Heart left ventricle (tissue), 13 donors: ENCODE results near the gene PLBD1.

Source experiments
- CTCF ChIP-seq, 12 donors: fragments of 200-600 bp; sonication (generic) in 4 of 12; IDR thresholded peaks; one replicate each; pipeline versions ENCODE4 v1.5.0 to v1.8.0; 2018 to 2022; ENCODE audit warnings: antibody characterized with exemption in 12 of 12, mild to moderate bottlenecking in 5 of 12
- POLR2A ChIP-seq, 2 donors: fragments of 450-650 bp; IDR thresholded peaks; one replicate each; pipeline ENCODE4 v1.6.1; 2017; ENCODE audit warnings: antibody characterized with exemption in 2 of 2, mild to moderate bottlenecking in 2 of 2, moderate library complexity in 2 of 2
- donor health status: ischemic (EF 13 %, LVEDD 7.1; RV severe dilation, severe dysfunction).
- donor health status: DM: no; HTN: yes; CAD: no.
- donor health status: DM: no; HTN: no; CAD: no.
- donor health status: ischemic (EF 25% LVEDD 6.9; RV normal size, moderate dysfunction).
- donor health status: ischemic (EF 25% LVEDD 5.7; RV mildly dilated, moderate dysfunction).
- donor health status: ischemic (EF 35%, LVEDD 5.7; RV mildly dilated, moderate dysfunction).
- donor health status: nonischemic (EF 11% LVEDD 7.7; RV severe dilation, severe dysfunction).
- donor health status: DM: yes; HTN: yes; CAD: no.
- donor health status: PGD.
- donor health status: ischemic (EF 29% LVEDD 5.4; RV normal size, mild dysfunction).
- donor health status: nonischemic (EF 23%, LVEDD 6.1; RV moderate dilation, normal function).

- no peak for TF ChIP-seq CTCF (IDR thresholded peaks at IDR 0.05)
- TF ChIP-seq POLR2A (IDR thresholded peaks at IDR 0.05): no peak
These were observed 39.9 kb upstream of the PLBD1 start for GRCh38 chr12:14607568-14607967.
